Testis (tissue), 2 donors: ENCODE measurements around the gene INPP5A.

ENCODE experiments used
- POLR2A ChIP-seq: fragments of 450-650 bp; IDR thresholded peaks from one replicate; pipeline ENCODE4 v1.6.1; 2017; ENCODE audit warnings: antibody characterized with exemption, mild to moderate bottlenecking, moderate library complexity
- TF ChIP-seq, protein P1 (sequence below), 3 experiments: fragments of 450-650 bp in 2 of 3; fragments of 200-600 bp in 1 of 3; sonication (generic) in 1 of 3; IDR thresholded peaks; one replicate each; pipeline ENCODE4 v1.5.1; 2016 to 2019; ENCODE audit warnings: antibody characterized with exemption in 3 of 3, mild to moderate bottlenecking in 2 of 3, moderate library complexity in 1 of 3

DNA sequence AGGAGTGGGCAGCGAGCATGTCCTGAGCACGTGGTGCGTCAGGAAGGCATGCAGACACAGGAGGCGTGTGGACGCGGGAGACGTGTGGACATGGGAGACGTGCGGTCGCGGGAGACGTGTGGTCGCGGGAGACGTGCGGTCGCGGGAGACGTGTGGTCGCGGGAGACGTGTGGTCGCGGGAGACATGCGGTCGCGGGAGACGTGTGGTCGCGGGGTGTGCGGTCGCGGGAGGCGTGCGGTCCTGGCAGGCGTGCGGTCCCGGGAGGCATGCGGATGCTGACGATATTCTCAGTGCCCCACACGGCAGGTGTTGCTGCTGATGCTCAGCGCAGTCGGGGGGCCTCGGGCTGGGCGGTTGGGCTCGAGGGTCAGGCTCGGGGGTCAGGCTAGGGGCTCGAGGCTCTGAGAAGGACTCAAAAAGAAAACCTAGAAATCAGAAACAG, 154.1 kb downstream of the INPP5A start:
- TF ChIP-seq, protein P1, sequence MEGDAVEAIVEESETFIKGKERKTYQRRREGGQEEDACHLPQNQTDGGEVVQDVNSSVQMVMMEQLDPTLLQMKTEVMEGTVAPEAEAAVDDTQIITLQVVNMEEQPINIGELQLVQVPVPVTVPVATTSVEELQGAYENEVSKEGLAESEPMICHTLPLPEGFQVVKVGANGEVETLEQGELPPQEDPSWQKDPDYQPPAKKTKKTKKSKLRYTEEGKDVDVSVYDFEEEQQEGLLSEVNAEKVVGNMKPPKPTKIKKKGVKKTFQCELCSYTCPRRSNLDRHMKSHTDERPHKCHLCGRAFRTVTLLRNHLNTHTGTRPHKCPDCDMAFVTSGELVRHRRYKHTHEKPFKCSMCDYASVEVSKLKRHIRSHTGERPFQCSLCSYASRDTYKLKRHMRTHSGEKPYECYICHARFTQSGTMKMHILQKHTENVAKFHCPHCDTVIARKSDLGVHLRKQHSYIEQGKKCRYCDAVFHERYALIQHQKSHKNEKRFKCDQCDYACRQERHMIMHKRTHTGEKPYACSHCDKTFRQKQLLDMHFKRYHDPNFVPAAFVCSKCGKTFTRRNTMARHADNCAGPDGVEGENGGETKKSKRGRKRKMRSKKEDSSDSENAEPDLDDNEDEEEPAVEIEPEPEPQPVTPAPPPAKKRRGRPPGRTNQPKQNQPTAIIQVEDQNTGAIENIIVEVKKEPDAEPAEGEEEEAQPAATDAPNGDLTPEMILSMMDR (IDR thresholded peaks at IDR 0.05) = no peak
- no peak for TF ChIP-seq POLR2A
